ENCODE measurements around the gene STRBP.
"Not testable (repeated sequence)": the region's sequence is repeated elsewhere in the genome, so short reads cannot be mapped to it uniquely, and the experiment has no call there.

Gene STRBP

GRCh38 chr9:123225995-123226394 is 42.4 kb downstream of the STRBP start:
- no peaks in the 10 kb centered on the region for H3K36me3 ChIP-seq (ENCODE audit: control insufficient read depth in 2 of 2, insufficient read depth in 2 of 2, low read length in 2 of 2)
- H3K27ac ChIP-seq (ENCODE audit: low read length) = no peak overlapping the region
- H3K4me3 ChIP-seq (ENCODE audit: low read length in 2 of 2) = no peak overlapping the region
- H3K27me3 ChIP-seq (ENCODE audit: control insufficient read depth in 1 of 2, insufficient read depth in 2 of 2, low read length in 2 of 2) = no peaks in the 10 kb centered on the region
- H3K9ac ChIP-seq (ENCODE audit: low read length in 2 of 2) = no peak overlapping the region
- no peaks in the 10 kb centered on the region for H3K9me3 ChIP-seq (ENCODE audit: control insufficient read depth in 2 of 2, low read length in 2 of 2)
- no peaks in the 10 kb centered on the region for H3K4me1 ChIP-seq (ENCODE audit: control insufficient read depth, insufficient read depth, low read length)

- Histone ChIP-seq H3K9ac (ENCODE audit: low read length in 2 of 2) (no peak overlapping the region), H3K36me3 (ENCODE audit: control insufficient read depth in 2 of 2, insufficient read depth in 2 of 2, low read length in 2 of 2) (no peaks in the 10 kb centered on the region), H3K27me3 (ENCODE audit: control insufficient read depth in 1 of 2, insufficient read depth in 2 of 2, low read length in 2 of 2) (no peaks in the 10 kb centered on the region), H3K4me1 (ENCODE audit: control insufficient read depth, insufficient read depth, low read length) (no peaks in the 10 kb centered on the region), H3K9me3 (ENCODE audit: control insufficient read depth in 2 of 2, low read length in 2 of 2) (no peaks in the 10 kb centered on the region), H3K4me3 (ENCODE audit: low read length in 2 of 2) (no peak overlapping the region), H3K27ac (ENCODE audit: low read length) (no peak overlapping the region)
Measured at GRCh38 chr9:123225374-123225813, 43.0 kb downstream of the STRBP start.

GRCh38 chr9:123220127-123220526 is 48.3 kb downstream of the STRBP start:
- Histone ChIP-seq H3K4me3 (ENCODE audit: low read length in 2 of 2) (no peak overlapping the region), H3K36me3 (ENCODE audit: control insufficient read depth in 2 of 2, insufficient read depth in 2 of 2, low read length in 2 of 2) (no peaks in the 10 kb centered on the region), H3K4me1 (ENCODE audit: control insufficient read depth, insufficient read depth, low read length) (no peaks in the 10 kb centered on the region), H3K27me3 (ENCODE audit: control insufficient read depth in 1 of 2, insufficient read depth in 2 of 2, low read length in 2 of 2) (no peaks in the 10 kb centered on the region), H3K27ac (ENCODE audit: low read length) (no peak overlapping the region), H3K9me3 (ENCODE audit: control insufficient read depth in 2 of 2, low read length in 2 of 2) (no peaks in the 10 kb centered on the region), H3K9ac (ENCODE audit: low read length in 2 of 2) (no peak overlapping the region)

GRCh38 chr9:123218831-123219230 is 49.6 kb downstream of the STRBP start:
- Histone ChIP-seq H3K4me3 (ENCODE audit: low read length in 2 of 2) (no peak overlapping the region), H3K36me3 (ENCODE audit: control insufficient read depth in 2 of 2, insufficient read depth in 2 of 2, low read length in 2 of 2) (no peaks in the 10 kb centered on the region), H3K27ac (ENCODE audit: low read length) (no peak overlapping the region), H3K9me3 (ENCODE audit: control insufficient read depth in 2 of 2, low read length in 2 of 2) (no peaks in the 10 kb centered on the region), H3K4me1 (ENCODE audit: control insufficient read depth, insufficient read depth, low read length) (no peaks in the 10 kb centered on the region), H3K9ac (ENCODE audit: low read length in 2 of 2) (no peak overlapping the region), H3K27me3 (ENCODE audit: control insufficient read depth in 1 of 2, insufficient read depth in 2 of 2, low read length in 2 of 2) (no peaks in the 10 kb centered on the region)

- H3K27ac ChIP-seq (ENCODE audit: low read length) = no peak overlapping the region
- no peak overlapping the region for H3K4me3 ChIP-seq (ENCODE audit: low read length in 2 of 2)
- no peak overlapping the region for H3K9ac ChIP-seq (ENCODE audit: low read length in 2 of 2)
- H3K36me3 ChIP-seq (ENCODE audit: control insufficient read depth in 2 of 2, insufficient read depth in 2 of 2, low read length in 2 of 2) = no peaks in the 10 kb centered on the region
- no peaks in the 10 kb centered on the region for H3K27me3 ChIP-seq (ENCODE audit: control insufficient read depth in 1 of 2, insufficient read depth in 2 of 2, low read length in 2 of 2)
- H3K4me1 ChIP-seq (ENCODE audit: control insufficient read depth, insufficient read depth, low read length) = no peaks in the 10 kb centered on the region
- no peaks in the 10 kb centered on the region for H3K9me3 ChIP-seq (ENCODE audit: control insufficient read depth in 2 of 2, low read length in 2 of 2)
Measured at GRCh38 chr9:123217128-123217654, 51.2 kb downstream of the STRBP start.

- H3K9ac ChIP-seq (ENCODE audit: low read length in 2 of 2) = no peak overlapping the region
Measured at GRCh38 chr9:123216251-123216797, 52.1 kb downstream of the STRBP start.

GRCh38 chr9:123211081-123211480 is 57.3 kb downstream of the STRBP start:
- H3K36me3 ChIP-seq (ENCODE audit: control insufficient read depth in 2 of 2, insufficient read depth in 2 of 2, low read length in 2 of 2) = no peaks in the 10 kb centered on the region
- H3K4me1 ChIP-seq (ENCODE audit: control insufficient read depth, insufficient read depth, low read length) = no peaks in the 10 kb centered on the region
- no peaks in the 10 kb centered on the region for H3K9me3 ChIP-seq (ENCODE audit: control insufficient read depth in 2 of 2, low read length in 2 of 2)
- no peak overlapping the region for H3K9ac ChIP-seq (ENCODE audit: low read length in 2 of 2)
- H3K27ac ChIP-seq (ENCODE audit: low read length) = no peak overlapping the region
- H3K4me3 ChIP-seq (ENCODE audit: low read length in 2 of 2) = no peak overlapping the region
- no peaks in the 10 kb centered on the region for H3K27me3 ChIP-seq (ENCODE audit: control insufficient read depth in 1 of 2, insufficient read depth in 2 of 2, low read length in 2 of 2)

More at GRCh38 chr9:123216251-123216797, 52.1 kb downstream of the STRBP start:
- Histone ChIP-seq H3K27me3 (ENCODE audit: control insufficient read depth in 1 of 2, insufficient read depth in 2 of 2, low read length in 2 of 2) (no peaks in the 10 kb centered on the region), H3K4me1 (ENCODE audit: control insufficient read depth, insufficient read depth, low read length) (no peaks in the 10 kb centered on the region), H3K27ac (ENCODE audit: low read length) (no peak overlapping the region), H3K4me3 (ENCODE audit: low read length in 2 of 2) (no peak overlapping the region), H3K9me3 (ENCODE audit: control insufficient read depth in 2 of 2, low read length in 2 of 2) (no peaks in the 10 kb centered on the region), H3K36me3 (ENCODE audit: control insufficient read depth in 2 of 2, insufficient read depth in 2 of 2, low read length in 2 of 2) (no peaks in the 10 kb centered on the region)

GRCh38 chr9:123208626-123209174 is 59.7 kb downstream of the STRBP start:
- H3K27ac ChIP-seq (ENCODE audit: low read length) = no peak overlapping the region
- no peaks in the 10 kb centered on the region for H3K27me3 ChIP-seq (ENCODE audit: control insufficient read depth in 1 of 2, insufficient read depth in 2 of 2, low read length in 2 of 2)
- H3K4me1 ChIP-seq (ENCODE audit: control insufficient read depth, insufficient read depth, low read length) = no peaks in the 10 kb centered on the region
- H3K36me3 ChIP-seq (ENCODE audit: control insufficient read depth in 2 of 2, insufficient read depth in 2 of 2, low read length in 2 of 2) = no peaks in the 10 kb centered on the region
- no peaks in the 10 kb centered on the region for H3K9me3 ChIP-seq (ENCODE audit: control insufficient read depth in 2 of 2, low read length in 2 of 2)
- H3K9ac ChIP-seq (ENCODE audit: low read length in 2 of 2) = no peak overlapping the region
- H3K4me3 ChIP-seq (ENCODE audit: low read length in 2 of 2) = no peak overlapping the region

GRCh38 chr9:123206065-123206464 is 62.3 kb downstream of the STRBP start:
- H3K36me3 ChIP-seq (ENCODE audit: control insufficient read depth in 2 of 2, insufficient read depth in 2 of 2, low read length in 2 of 2) = no peaks in the 10 kb centered on the region
- H3K27ac ChIP-seq (ENCODE audit: low read length) = no peak overlapping the region
- no peak overlapping the region for H3K9ac ChIP-seq (ENCODE audit: low read length in 2 of 2)
- H3K9me3 ChIP-seq (ENCODE audit: control insufficient read depth in 2 of 2, low read length in 2 of 2) = no peaks in the 10 kb centered on the region
- no peaks in the 10 kb centered on the region for H3K27me3 ChIP-seq (ENCODE audit: control insufficient read depth in 1 of 2, insufficient read depth in 2 of 2, low read length in 2 of 2)
- no peaks in the 10 kb centered on the region for H3K4me1 ChIP-seq (ENCODE audit: control insufficient read depth, insufficient read depth, low read length)
- H3K4me3 ChIP-seq (ENCODE audit: low read length in 2 of 2) = no peak overlapping the region

- Histone ChIP-seq H3K27ac (ENCODE audit: low read length) (no peak overlapping the region), H3K9ac (ENCODE audit: low read length in 2 of 2) (no peak overlapping the region), H3K36me3 (ENCODE audit: control insufficient read depth in 2 of 2, insufficient read depth in 2 of 2, low read length in 2 of 2) (no peaks in the 10 kb centered on the region), H3K9me3 (ENCODE audit: control insufficient read depth in 2 of 2, low read length in 2 of 2) (no peaks in the 10 kb centered on the region), H3K27me3 (ENCODE audit: control insufficient read depth in 1 of 2, insufficient read depth in 2 of 2, low read length in 2 of 2) (no peaks in the 10 kb centered on the region), H3K4me3 (ENCODE audit: low read length in 2 of 2) (no peak overlapping the region), H3K4me1 (ENCODE audit: control insufficient read depth, insufficient read depth, low read length) (no peaks in the 10 kb centered on the region)
Measured at GRCh38 chr9:123201083-123201482, 67.3 kb downstream of the STRBP start.

GRCh38 chr9:123200469-123200868 is 67.9 kb downstream of the STRBP start:
- H3K36me3 ChIP-seq (ENCODE audit: control insufficient read depth in 2 of 2, insufficient read depth in 2 of 2, low read length in 2 of 2); H3K9me3 ChIP-seq (ENCODE audit: control insufficient read depth in 2 of 2, low read length in 2 of 2); H3K27me3 ChIP-seq (ENCODE audit: control insufficient read depth in 1 of 2, insufficient read depth in 2 of 2, low read length in 2 of 2); H3K9ac ChIP-seq (ENCODE audit: low read length in 2 of 2); H3K4me3 ChIP-seq (ENCODE audit: low read length in 2 of 2); H3K4me1 ChIP-seq (ENCODE audit: control insufficient read depth, insufficient read depth, low read length); H3K27ac ChIP-seq (ENCODE audit: low read length): not testable (repeated sequence)
